Endothelial cell of umbilical vein (primary cell): ENCODE data around the gene EFCAB9.

Experiments
- CTCF ChIP-seq, 2 donors: IDR thresholded peaks; 1 replicate in 1 of 2; 2 replicates in 1 of 2; pipeline ENCODE4 v1.5.1; 2011; ENCODE audit warnings: low read length in 2 of 2, mild to moderate bottlenecking in 2 of 2, moderate library complexity in 2 of 2, control low read depth in 1 of 2, inconsistent platforms in 1 of 2, low read depth in 1 of 2; ENCODE audit not compliant: insufficient read depth in 1 of 2; ENCODE audit errors: extremely low read depth in 1 of 2
- FOS ChIP-seq: IDR thresholded peaks from 2 replicates; pipeline ENCODE4 v1.6.1; 2011; ENCODE audit warnings: mild to moderate bottlenecking, low read length, moderate library complexity, borderline replicate concordance; ENCODE audit not compliant: insufficient read depth

GRCh38 chr5:172168311-172168710 lies 25.7 kb upstream of the EFCAB9 start:
- TF ChIP-seq CTCF (IDR thresholded peaks at IDR 0.05; ENCODE audit: extremely low read depth in 1 of 2, insufficient read depth in 1 of 2, low read depth in 1 of 2, low read length in 2 of 2): no peak
- TF ChIP-seq FOS: no peak
